Activated CD8-positive, alpha-beta memory T cell treated with anti-CD3 and anti-CD28 coated beads for 24 hours (primary cell): ENCODE data around the gene C3orf52.

Experiments
- DNase-seq: peaks from one replicate; pipeline ENCODE4 v3.0.0-alpha.2; 2020

C3orf52 gene

GRCh38 chr3:112136959-112137693 is 50.9 kb downstream of the C3orf52 start:
- DNase-seq: no peak

GRCh38 chr3:112137781-112138180 is 51.6 kb downstream of the C3orf52 start:
- DNase-seq: no peak

GRCh38 chr3:112138219-112138969 is 52.2 kb downstream of the C3orf52 start:
- DNase-seq: no peak

GRCh38 chr3:112140584-112140983 is 54.4 kb downstream of the C3orf52 start:
- no peak for DNase-seq

GRCh38 chr3:112141293-112141692 is 55.1 kb downstream of the C3orf52 start:
- DNase-seq: no peak

GRCh38 chr3:112143251-112143650 is 57.1 kb downstream of the C3orf52 start:
- DNase-seq: no peak

- DNase-seq: no peak
These were observed 57.5 kb downstream of the C3orf52 start for GRCh38 chr3:112143689-112144088.

- DNase-seq: no peak
These were observed 62.9 kb downstream of the C3orf52 start for GRCh38 chr3:112149136-112149535.

- no peak for DNase-seq
These were observed 81.6 kb downstream of the C3orf52 start for GRCh38 chr3:112167758-112168157.
